Parathyroid adenoma (tissue), 2 donors: ENCODE measurements around the gene B3GALT4.

Experiments
- H2AFZ ChIP-seq: fragments of 300-600 bp; sonication (generic); one replicate; pipeline ENCODE4 v1.7.0; 2017; ENCODE audit warnings: antibody characterized with exemption, mild to moderate bottlenecking
- H3K27ac ChIP-seq: fragments of 300-600 bp; sonication (generic); one replicate; pipeline ENCODE4 v1.7.0; 2017
- H3K27me3 ChIP-seq: fragments of 300-600 bp; sonication (generic); one replicate; pipeline ENCODE4 v1.7.0; 2017; ENCODE audit warnings: low read length; ENCODE audit not compliant: control insufficient read depth, insufficient read depth
- H3K36me3 ChIP-seq: fragments of 300-600 bp; sonication (generic); one replicate; pipeline ENCODE4 v1.7.0; 2017; ENCODE audit warnings: low read length; ENCODE audit not compliant: control insufficient read depth, insufficient read depth
- H3K4me1 ChIP-seq: fragments of 300-600 bp; sonication (generic); one replicate; pipeline ENCODE4 v1.7.0; 2017; ENCODE audit warnings: control low read depth
- H3K4me2 ChIP-seq: fragments of 300-600 bp; sonication (generic); one replicate; pipeline ENCODE4 v1.7.0; 2017; ENCODE audit warnings: low read length
- H3K4me3 ChIP-seq: fragments of 300-600 bp; sonication (generic); one replicate; pipeline ENCODE4 v1.7.0; 2017; ENCODE audit warnings: low read depth, low read length
- H3K79me2 ChIP-seq: fragments of 300-600 bp; sonication (generic); one replicate; pipeline ENCODE4 v1.7.0; 2017; ENCODE audit warnings: control low read depth
- H3K9ac ChIP-seq: fragments of 300-600 bp; sonication (generic); one replicate; pipeline ENCODE4 v1.7.0; 2017; ENCODE audit warnings: mild to moderate bottlenecking
- H3K9me3 ChIP-seq: fragments of 300-600 bp; sonication (generic); one replicate; pipeline ENCODE4 v1.7.0; 2017; ENCODE audit warnings: low read length; ENCODE audit not compliant: control insufficient read depth
- CTCF ChIP-seq: fragments of 300-600 bp; sonication (generic); IDR thresholded peaks from one replicate; pipeline ENCODE4 v1.7.0; 2017; ENCODE audit warnings: antibody characterized with exemption, mild to moderate bottlenecking
- donor health status: primary hyperparathyroidism.

Gene B3GALT4

GRCh38 chr6:33299237-33299944 is 22.5 kb downstream of the B3GALT4 start:
- peaks cover 2% of the 10 kb centered on the region for H3K4me1 ChIP-seq

GRCh38 chr6:33301877-33302276 is 25.0 kb downstream of the B3GALT4 start:
- H3K4me1 ChIP-seq = peaks cover 2% of the 10 kb centered on the region

More at GRCh38 chr6:33299237-33299944, 22.5 kb downstream of the B3GALT4 start:
- TF ChIP-seq CTCF = peak; percentile 72
- no peaks in the 10 kb centered on the region for H3K9me3 ChIP-seq
- peaks cover 9% of the 10 kb centered on the region for H3K79me2 ChIP-seq
- H2AFZ ChIP-seq = peak overlapping the region; percentile 89
- H3K4me2 ChIP-seq = peak overlapping the region; percentile 99
- peak overlapping the region; percentile 41 for H3K9ac ChIP-seq
- peak overlapping the region; percentile 92 for H3K4me3 ChIP-seq
- H3K36me3 ChIP-seq = no peaks in the 10 kb centered on the region
- no peaks in the 10 kb centered on the region for H3K27me3 ChIP-seq
- H3K27ac ChIP-seq = peak overlapping the region; percentile 96

GRCh38 chr6:33304216-33304615 is 27.3 kb downstream of the B3GALT4 start:
- Histone ChIP-seq H3K4me2 (no peak overlapping the region), H3K27me3 (no peaks in the 10 kb centered on the region), H3K4me1 (no peaks in the 10 kb centered on the region), H3K36me3 (no peaks in the 10 kb centered on the region), H3K9ac (no peak overlapping the region), H3K79me2 (peaks cover 38% of the 10 kb centered on the region), H2AFZ (no peak overlapping the region), H3K4me3 (no peak overlapping the region), H3K27ac (no peak overlapping the region), H3K9me3 (no peaks in the 10 kb centered on the region)
- TF ChIP-seq CTCF = no peak

More at GRCh38 chr6:33301877-33302276, 25.0 kb downstream of the B3GALT4 start:
- H3K4me2 ChIP-seq = no peak overlapping the region
- no peaks in the 10 kb centered on the region for H3K36me3 ChIP-seq
- no peak overlapping the region for H3K27ac ChIP-seq
- H3K4me3 ChIP-seq = no peak overlapping the region
- H3K9ac ChIP-seq = no peak overlapping the region
- H3K27me3 ChIP-seq = no peaks in the 10 kb centered on the region
- no peak overlapping the region for H2AFZ ChIP-seq
- no peak for TF ChIP-seq CTCF
- no peaks in the 10 kb centered on the region for H3K9me3 ChIP-seq
- H3K79me2 ChIP-seq = peaks cover 26% of the 10 kb centered on the region

- H3K9ac ChIP-seq = no peak overlapping the region
- H3K4me2 ChIP-seq = no peak overlapping the region
- H3K79me2 ChIP-seq = peaks cover 41% of the 10 kb centered on the region
- no peaks in the 10 kb centered on the region for H3K36me3 ChIP-seq
- H3K4me3 ChIP-seq = no peak overlapping the region
- H2AFZ ChIP-seq = no peak overlapping the region
- H3K4me1 ChIP-seq = no peaks in the 10 kb centered on the region
- no peak for TF ChIP-seq CTCF
- no peak overlapping the region for H3K27ac ChIP-seq
- no peaks in the 10 kb centered on the region for H3K9me3 ChIP-seq
- no peaks in the 10 kb centered on the region for H3K27me3 ChIP-seq
Measured at GRCh38 chr6:33305052-33305451, 28.1 kb downstream of the B3GALT4 start.

GRCh38 chr6:33306356-33306755 is 29.4 kb downstream of the B3GALT4 start:
- Histone ChIP-seq H3K4me1 (no peaks in the 10 kb centered on the region), H3K27ac (no peak overlapping the region), H3K9ac (no peak overlapping the region), H2AFZ (no peak overlapping the region), H3K4me2 (no peak overlapping the region), H3K9me3 (no peaks in the 10 kb centered on the region), H3K36me3 (no peaks in the 10 kb centered on the region), H3K79me2 (peaks cover 38% of the 10 kb centered on the region), H3K4me3 (no peak overlapping the region), H3K27me3 (no peaks in the 10 kb centered on the region)
- no peak for TF ChIP-seq CTCF
